Activated B cell treated with CpG ODN at 0.5 μM for 24 hours (primary cell): ENCODE measurements around the gene NFASC. TPM values are rescaled to one million over a fixed set of nuclear protein-coding genes. Genes with fewer than 3 reads are reported as not detected.

Experiments used
- ATAC-seq: fragments of 200-7000 bp; cut with Tn5 transposase; one replicate; pipeline ENCODE4 v1.10.0; 2021; ENCODE audit warnings: low read depth, mild to moderate bottlenecking, moderate library complexity
- CTCF ChIA-PET: fragments of 350-600 bp; sonication (Branson Sonifier 250); formaldehyde crosslinking; loops from one replicate; lab custom pipeline; 2021; ENCODE audit warnings: antibody characterized with exemption; lab: Charles Lee
- POLR2A ChIA-PET: fragments of 350-600 bp; sonication (Branson Sonifier 250); formaldehyde crosslinking; loops from one replicate; lab custom pipeline; 2021; ENCODE audit warnings: antibody characterized with exemption; lab: Charles Lee
- DNase-seq: peaks from one replicate; pipeline ENCODE4 v3.0.0; 2022
- H3K27ac Mint-ChIP-seq: one replicate; pipeline ENCODE4 v1.8.0; 2020; ENCODE audit warnings: mixed read lengths
- H3K27me3 Mint-ChIP-seq: one replicate; pipeline ENCODE4 v1.8.0; 2021; ENCODE audit warnings: mixed read lengths
- H3K36me3 Mint-ChIP-seq: one replicate; pipeline ENCODE4 v1.8.0; 2021; ENCODE audit warnings: low read depth, mixed read lengths
- H3K4me1 Mint-ChIP-seq: one replicate; pipeline ENCODE4 v1.8.0; 2021; ENCODE audit warnings: mixed read lengths
- H3K4me3 Mint-ChIP-seq: one replicate; pipeline ENCODE4 v1.8.0; 2020; ENCODE audit warnings: mild to moderate bottlenecking, mixed read lengths
- H3K9me3 Mint-ChIP-seq: one replicate; pipeline ENCODE4 v1.8.0; 2020; ENCODE audit warnings: mixed read lengths
- CTCF ChIP-seq: fragments of 200-600 bp; IDR thresholded peaks from one replicate; pipeline ENCODE4 v1.8.0; 2022; ENCODE audit warnings: antibody characterized with exemption, mild to moderate bottlenecking
- intact Hi-C: fragments of 100-400 bp; cut with micrococcal nuclease; formaldehyde crosslinking; loops from one replicate; pipeline ENCODE4 v1.15.1; 2024
- total RNA-seq: library from RNA; stranded (reverse); gene quantifications from 2 replicates; pipeline ENCODE4 v1.2.3, GENCODE V29; 2022

NFASC gene
- 0.07 TPM in 1 of 2 replicates, not detected in the other for total RNA-seq

GRCh38 chr1:204870160-204870912 is at the start of gene NFASC:
NFASC (plus strand) TSS chr1:204870862; CDS start chr1:204944316, 73,454 bp downstream.
- ChIA-PET POLR2A (no interaction called here), CTCF (no interaction called here)
- no peak for ATAC-seq
- TF ChIP-seq CTCF: no peak
- H3K27me3 Mint-ChIP-seq: peaks cover 15% of the 10 kb centered on the region
- intact Hi-C loops: no loop called here
- no peaks in the 10 kb centered on the region for H3K4me1 Mint-ChIP-seq
- H3K9me3 Mint-ChIP-seq: no peaks in the 10 kb centered on the region
- no peak within 1 kb of the TSS for H3K4me3 Mint-ChIP-seq
- no peak within 1 kb of the TSS for H3K27ac Mint-ChIP-seq
- no peaks in the 10 kb centered on the region for H3K36me3 Mint-ChIP-seq
- no peak for DNase-seq

- POLR2A ChIA-PET: no interaction called here
- Mint-ChIP-seq H3K27me3 (peaks cover 26% of the 10 kb centered on the region), H3K9me3 (no peaks in the 10 kb centered on the region), H3K4me1 (no peaks in the 10 kb centered on the region), H3K4me3 (no peak overlapping the region), H3K36me3 (no peaks in the 10 kb centered on the region), H3K27ac (no peak overlapping the region)
- no peak for DNase-seq
- intact Hi-C loops: no loop called here
- CTCF ChIA-PET: interaction anchor here (1.2 to 3.2 kb wide), 2 partner anchors 14 to 256 kb away, joined by 4 to 10 read pairs; no protein-coding TSS in a partner anchor
- no peak for TF ChIP-seq CTCF
- no peak for ATAC-seq
Measured at GRCh38 chr1:204821476-204821875, 49.2 kb upstream of the NFASC start.

GRCh38 chr1:204821924-204822323 is 48.7 kb upstream of the NFASC start:
- TF ChIP-seq CTCF: no peak
- POLR2A ChIA-PET: no interaction called here
- ATAC-seq (no peak), DNase-seq (no peak)
- no peaks in the 10 kb centered on the region for H3K36me3 Mint-ChIP-seq
- intact Hi-C loops: no loop called here
- H3K4me3 Mint-ChIP-seq: no peak overlapping the region
- CTCF ChIA-PET: interaction anchor here (1.2 to 3.2 kb wide), 2 partner anchors 15 to 256 kb away, joined by 4 to 10 read pairs; no protein-coding TSS in a partner anchor
- H3K4me1 Mint-ChIP-seq: no peaks in the 10 kb centered on the region
- H3K27ac Mint-ChIP-seq: no peak overlapping the region
- H3K27me3 Mint-ChIP-seq: peaks cover 29% of the 10 kb centered on the region
- H3K9me3 Mint-ChIP-seq: no peaks in the 10 kb centered on the region

- no peak for TF ChIP-seq CTCF
- ATAC-seq: no peak
- ChIA-PET CTCF (no interaction called here), POLR2A (no interaction called here)
- Mint-ChIP-seq H3K27me3 (peaks cover 49% of the 10 kb centered on the region), H3K27ac (no peak overlapping the region), H3K4me3 (no peak overlapping the region), H3K4me1 (peaks cover 8% of the 10 kb centered on the region), H3K9me3 (no peaks in the 10 kb centered on the region), H3K36me3 (no peaks in the 10 kb centered on the region)
- intact Hi-C loops: loop anchor here (1.0 to 2.0 kb wide), 2 partner anchors 114 to 430 kb away; no protein-coding TSS in a partner anchor
- DNase-seq: no peak
Measured at GRCh38 chr1:204826970-204827369, 43.7 kb upstream of the NFASC start.

- intact Hi-C loops: no loop called here
- H3K4me1 Mint-ChIP-seq: peaks cover 8% of the 10 kb centered on the region
- ChIA-PET CTCF (no interaction called here), POLR2A (interaction anchor here (0.5 kb wide), 1 partner anchor 1252 kb away, joined by 3 read pairs; no protein-coding TSS in a partner anchor)
- TF ChIP-seq CTCF: no peak
- H3K9me3 Mint-ChIP-seq: no peaks in the 10 kb centered on the region
- peaks cover 50% of the 10 kb centered on the region for H3K27me3 Mint-ChIP-seq
- H3K27ac Mint-ChIP-seq: no peak overlapping the region
- H3K36me3 Mint-ChIP-seq: no peaks in the 10 kb centered on the region
- H3K4me3 Mint-ChIP-seq: peak overlapping the region; percentile 61
- peak; percentile 75 for ATAC-seq
- DNase-seq: peak; percentile 39
Measured at GRCh38 chr1:204828352-204828850, 42.3 kb upstream of the NFASC start.
